HK-2 (cell line): ENCODE results near the gene ARL5A.
"Not testable (repeated sequence)": the region's sequence is repeated elsewhere in the genome, so short reads cannot be mapped to it uniquely, and the experiment has no call there.

Experiments
- DNase-seq: peaks from one replicate; pipeline ENCODE4 v3.0.0-alpha.2; 2018; ENCODE audit not compliant: unreplicated experiment

ARL5A gene

DNA sequence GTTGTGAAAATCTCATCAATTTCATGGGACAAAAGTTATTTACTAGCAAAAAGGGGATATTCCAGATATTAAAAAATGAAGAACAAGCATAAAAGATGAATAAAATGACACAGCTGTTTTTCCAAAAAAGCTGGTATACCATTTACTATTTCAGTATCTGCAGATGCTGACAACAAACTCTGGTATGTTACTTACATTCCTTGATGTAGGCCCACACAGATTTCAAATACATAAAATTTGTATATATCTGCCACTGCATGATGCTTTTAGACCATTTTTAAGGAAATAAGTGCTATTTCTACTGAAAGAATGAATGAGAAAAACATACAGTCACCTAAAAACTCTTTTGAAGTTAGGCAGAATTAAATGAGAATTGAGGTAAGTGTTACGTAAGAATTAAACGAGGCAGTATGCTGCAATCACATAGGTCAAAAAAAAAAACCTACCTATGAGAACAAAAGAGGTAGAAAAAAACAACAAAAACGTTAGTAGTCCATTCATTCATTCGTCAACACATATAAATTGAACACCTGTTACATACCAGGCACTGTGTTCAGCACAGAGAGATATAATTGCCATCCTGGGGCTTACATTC lies 32.5 kb downstream of the ARL5A start:
- DNase-seq = no peak

DNA sequence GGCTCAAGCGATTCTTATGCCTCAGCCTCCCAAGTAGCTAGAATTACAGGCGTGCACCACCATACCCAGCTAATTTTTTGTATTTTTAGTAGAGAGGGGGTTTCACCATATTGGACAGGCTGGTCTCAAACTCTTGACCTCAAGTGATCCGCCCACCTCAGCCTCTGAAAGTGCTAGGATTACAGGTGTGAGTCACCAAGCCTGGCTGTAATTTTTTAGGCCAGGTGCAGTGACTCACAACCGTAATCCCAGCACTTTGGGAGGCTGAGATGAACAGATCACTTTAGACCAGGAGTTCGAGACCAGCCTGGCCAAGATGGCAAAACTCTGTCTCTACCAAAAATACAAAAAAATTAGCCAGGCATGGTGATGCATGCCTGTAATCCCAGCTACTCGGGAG lies 33.8 kb downstream of the ARL5A start:
- not testable (repeated sequence) for DNase-seq

DNA sequence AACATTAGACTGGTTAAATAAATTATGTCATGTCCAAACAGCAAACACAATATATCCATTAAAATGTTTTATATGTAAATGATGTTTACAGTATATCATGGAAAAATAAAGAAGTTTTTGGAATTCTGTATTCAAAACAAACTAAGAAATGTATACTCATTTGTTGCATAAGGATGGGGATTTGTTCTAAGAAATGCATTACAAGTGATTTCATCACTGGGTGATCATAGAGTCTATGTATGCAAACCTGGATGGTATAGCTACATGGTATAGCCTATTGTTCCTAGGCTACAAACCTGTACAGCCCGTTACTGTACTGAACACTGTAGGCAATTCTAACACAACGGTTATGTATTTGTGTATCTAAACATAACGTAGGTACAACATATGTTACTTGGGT lies 35.1 kb downstream of the ARL5A start:
- no peak for DNase-seq

DNA sequence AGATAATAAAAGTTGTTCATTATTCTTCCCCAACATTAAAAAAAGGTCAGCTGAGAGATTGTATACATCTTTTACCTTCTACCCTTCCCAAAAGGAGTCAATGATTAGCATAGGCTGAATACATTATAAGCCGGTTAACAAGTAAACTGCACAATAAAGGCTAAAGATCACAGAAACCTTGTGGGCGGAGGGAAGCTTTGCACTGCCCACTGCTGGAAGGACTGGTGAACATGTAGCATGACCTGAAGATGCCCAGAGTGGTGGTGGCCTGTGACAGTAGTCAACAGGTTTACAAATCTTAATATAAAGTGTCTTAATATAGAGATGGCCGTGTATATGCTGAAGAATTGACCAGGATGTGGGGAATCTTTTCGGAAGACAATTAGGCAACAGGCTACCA lies 35.6 kb downstream of the ARL5A start:
- DNase-seq = no peak

DNA sequence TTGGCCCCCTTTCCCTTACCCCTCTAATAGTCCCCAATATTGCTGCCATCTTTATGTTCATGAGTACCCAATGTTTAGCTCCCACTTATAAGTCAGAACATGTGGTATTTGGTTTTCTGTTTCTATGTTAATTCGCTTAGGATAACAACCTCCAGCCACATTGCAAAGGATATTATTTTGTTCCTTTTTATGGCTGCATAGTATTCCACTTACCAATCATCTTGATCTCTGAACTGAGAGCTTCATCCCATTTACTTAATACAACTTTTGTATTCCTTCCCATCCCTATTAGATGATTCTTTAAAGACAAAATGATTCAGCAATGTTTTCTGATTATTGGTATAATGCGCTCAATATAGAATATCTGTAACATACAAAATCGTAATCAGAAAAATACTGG lies 36.7 kb downstream of the ARL5A start:
- DNase-seq = no peak

DNA sequence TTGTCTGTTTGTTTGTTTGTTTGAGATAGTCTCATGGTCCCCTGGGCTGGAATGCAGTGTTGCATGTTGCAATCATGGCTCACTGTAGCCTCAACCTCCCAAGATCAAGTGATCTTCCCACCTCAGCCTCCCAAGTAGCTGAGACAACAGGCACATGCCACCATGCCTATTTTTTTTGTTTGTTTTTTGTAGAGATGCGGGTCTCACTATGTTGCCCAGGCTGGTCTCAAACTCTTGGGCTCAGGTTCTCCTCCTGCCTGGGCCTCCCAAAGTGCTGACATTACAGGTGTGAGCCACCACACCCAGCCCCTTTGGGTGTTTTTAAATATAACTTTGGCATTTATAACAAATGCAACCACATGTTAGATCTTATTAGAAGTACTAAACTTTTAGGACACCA lies 37.5 kb downstream of the ARL5A start:
- no peak for DNase-seq

DNA sequence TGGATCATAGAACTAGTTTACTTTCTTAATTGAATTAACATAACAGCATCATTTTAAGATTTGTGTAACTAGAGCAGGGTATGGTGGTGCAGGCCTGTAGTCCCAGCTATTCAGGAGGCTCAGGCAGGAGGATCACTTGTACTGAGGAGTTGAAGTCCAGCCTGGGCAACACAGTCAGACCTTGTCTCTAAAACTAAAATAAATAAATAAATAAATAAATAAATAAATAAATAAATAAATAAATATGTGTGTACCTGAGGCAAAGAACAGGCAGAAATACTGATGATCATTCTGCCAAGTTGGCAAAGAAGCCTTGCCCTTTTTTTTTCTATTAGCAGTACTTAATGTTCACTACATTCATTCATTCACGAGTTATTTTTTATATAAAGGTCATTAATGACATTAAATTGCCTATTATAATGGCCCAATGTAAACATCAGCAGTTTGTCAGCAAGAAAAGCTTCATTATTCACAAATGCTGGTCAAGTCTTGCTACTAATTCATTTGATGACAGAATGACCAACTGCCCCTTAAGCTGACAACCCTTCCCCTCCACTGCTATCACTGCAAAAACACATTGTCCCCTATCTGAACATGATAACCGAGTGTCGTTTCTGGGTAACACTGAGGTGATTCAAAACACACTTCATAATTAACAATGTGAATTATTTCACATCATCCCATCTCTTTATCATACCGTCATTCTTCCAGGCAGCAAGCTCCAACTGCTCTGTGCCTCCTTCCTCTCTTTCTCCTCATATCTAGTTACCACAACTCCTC lies 39.0 kb downstream of the ARL5A start:
- no peak for DNase-seq

DNA sequence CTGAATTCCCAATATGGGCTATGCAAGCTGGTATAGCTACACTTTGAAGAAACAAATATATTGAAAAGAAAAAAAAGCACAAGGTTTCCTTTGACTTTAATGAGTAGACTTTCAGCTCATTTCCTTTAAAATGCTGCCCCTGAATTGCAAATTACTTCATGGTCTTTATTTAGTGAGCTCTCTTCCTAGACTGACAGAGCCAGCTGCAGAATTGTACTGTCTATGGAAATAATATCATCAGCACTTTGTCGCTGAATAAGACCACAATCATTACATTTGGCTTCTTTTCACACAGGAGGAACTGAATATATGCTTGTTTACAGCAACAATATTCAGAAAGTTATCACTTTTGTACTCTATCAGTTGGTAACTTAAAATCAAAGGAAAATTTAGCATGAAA lies 41.7 kb downstream of the ARL5A start:
- no peak for DNase-seq

DNA sequence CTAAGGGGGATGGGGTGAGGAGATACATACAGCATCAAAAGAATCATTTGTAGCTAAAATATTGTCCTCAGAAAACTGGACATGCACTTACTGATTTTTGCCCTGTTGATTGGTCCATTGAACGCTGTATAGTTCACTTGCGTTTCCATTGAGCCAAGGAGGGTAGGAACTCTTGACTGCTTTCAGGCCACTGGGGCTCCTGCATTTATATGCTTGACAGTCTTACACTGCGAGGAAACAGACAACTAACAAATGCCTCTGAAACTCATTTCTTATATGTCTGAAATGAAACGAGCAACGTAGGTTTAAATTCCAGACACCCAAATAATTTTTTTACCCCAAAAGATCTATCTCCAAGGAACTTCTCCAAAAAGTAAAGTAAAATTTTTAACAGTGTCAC lies 42.1 kb downstream of the ARL5A start:
- DNase-seq = no peak

DNA sequence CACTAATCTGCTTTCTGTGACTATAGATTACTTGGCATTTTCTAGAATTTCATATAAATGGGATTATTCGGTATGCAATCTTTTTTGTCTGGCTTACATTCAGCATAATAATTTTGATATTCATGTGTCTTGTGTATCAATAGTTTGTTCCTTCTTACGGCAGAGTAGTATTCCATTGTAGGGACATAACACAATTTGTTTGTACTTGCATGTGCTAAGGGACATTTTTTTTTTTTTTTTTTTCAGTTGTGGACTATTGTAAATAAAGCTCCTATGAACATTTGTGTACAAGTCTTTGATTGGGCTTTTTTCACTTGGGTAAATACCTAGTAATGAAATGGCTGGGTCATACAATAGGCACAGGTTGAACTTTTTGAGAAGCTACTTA lies 45.1 kb downstream of the ARL5A start:
- no peak for DNase-seq

DNA sequence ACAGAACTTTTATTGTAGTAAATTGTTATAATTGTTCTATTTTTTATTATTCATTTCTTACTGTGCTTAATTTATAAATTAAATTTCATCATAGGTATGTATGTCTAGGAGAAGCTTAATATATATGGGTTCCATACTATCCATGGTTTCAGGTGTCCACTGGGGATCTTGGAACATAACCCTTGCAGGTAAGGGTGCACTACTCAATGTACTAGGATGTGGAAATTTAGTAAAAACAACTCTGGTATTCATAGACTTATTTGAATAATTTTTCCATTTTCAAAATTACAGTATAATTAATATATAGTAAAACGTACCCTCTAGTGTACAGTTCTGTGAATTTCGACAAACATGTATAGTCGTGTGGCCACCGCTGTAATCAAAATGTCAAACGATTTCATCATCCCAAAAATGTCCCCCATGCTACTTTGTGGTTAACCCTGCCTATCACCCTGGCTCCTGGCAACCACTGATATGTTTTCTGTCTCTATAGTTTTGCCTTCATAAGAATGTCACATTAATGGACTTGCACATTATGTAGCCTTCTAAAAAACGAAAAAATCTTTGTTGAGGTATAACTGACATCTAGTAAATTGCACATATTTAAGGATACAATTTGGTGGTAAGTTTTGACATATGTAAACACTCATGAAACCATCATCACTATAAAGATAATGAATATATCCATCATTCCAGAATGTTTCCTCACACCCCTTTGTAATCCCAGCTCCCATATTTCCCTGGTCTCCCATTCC lies 45.7 kb downstream of the ARL5A start:
- no peak for DNase-seq

DNA sequence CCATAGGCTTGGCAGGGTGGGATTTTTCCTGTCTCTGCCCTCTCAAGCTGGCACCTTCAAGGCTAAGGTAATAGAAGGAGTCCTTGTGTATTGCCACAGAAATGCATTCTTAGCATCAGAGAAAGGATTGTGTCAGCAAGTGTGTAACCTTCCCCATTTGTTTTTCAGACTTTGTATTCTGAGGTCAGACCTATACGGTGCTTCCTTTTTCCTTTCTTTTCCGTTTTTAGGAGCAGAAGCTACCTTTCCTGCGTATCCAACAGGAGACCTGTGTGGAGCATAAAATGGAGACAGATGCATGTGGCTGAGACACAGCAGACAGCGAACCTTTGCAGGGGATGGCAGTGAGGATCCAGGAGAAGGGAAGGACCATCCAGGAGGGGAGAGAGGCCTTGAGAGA lies 46.6 kb downstream of the ARL5A start:
- no peak for DNase-seq

DNA sequence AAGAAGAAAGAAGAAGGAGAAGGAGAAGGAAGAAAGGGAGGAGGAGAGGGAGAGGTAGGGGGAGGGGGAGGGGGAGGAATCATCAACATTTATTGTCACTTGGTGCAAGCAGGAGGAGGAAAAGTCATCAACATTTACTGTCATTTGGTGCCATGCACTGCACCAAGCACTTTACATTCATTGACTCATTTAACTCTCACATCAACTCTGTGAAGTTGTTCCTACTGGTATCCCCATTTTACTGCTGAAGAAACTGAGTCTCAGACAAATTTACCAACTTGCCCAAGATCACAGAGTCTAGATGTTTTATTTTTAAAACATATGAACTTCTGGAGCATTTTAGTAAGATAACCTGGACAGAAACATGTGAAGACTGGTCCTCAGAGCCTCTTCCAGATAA lies 47.3 kb downstream of the ARL5A start:
- no peak for DNase-seq

DNA sequence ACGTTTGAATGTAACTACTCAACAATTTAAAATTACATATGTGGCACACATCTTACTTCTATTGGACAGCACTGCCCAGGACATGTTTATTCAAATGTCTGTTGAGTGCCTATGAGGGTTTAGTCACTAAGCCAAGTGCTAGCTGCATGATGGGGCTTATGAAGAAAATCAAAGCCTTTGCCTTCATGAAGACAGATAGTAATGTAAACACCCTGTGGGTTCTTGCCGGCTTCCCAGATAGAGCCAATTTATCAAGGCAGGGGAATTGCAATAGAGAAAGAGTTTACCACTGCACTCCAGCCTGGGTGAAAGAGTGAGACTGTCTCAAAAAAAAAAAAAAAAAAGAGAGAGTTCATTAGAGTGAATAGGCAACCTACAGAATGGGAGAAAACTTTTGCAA lies 50.3 kb downstream of the ARL5A start:
- no peak for DNase-seq

DNA sequence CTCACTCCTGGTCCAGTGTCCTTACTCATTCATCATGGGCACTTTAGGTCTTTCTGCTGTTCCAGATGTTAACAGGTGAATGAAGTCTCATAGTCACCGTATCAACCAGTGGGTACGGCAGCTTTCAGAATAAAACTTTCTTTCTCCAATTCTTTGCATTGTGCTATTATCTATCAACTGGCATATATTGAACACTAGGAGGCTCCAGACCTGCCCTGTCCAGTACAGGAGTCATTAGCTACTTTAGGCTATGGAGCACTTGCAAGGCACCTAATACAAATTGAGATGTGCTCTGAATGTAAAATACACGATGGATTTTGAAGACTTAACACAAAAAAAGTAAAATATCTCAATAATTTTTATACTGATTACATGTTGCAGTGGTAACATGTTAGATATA lies 50.7 kb downstream of the ARL5A start:
- DNase-seq = no peak

DNA sequence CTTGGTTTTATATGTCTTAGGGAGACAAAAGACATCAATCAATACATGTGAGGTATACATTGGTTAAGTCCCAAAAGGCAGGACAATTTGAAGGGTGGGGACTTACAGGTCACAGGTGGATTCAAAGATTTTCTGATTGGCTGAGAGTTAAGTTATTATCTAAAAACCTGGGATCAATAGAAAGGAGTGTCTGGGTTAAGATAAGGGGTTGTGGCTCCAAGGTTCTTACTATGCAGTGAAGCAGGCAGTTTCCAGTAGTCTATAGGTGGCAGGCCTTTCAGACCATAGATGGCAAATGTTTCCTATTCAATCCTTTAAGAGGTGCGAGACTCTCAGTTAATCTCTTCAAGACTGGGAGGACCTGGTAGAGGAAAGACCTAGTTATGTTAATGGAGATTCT lies 51.9 kb downstream of the ARL5A start:
- DNase-seq = no peak

DNA sequence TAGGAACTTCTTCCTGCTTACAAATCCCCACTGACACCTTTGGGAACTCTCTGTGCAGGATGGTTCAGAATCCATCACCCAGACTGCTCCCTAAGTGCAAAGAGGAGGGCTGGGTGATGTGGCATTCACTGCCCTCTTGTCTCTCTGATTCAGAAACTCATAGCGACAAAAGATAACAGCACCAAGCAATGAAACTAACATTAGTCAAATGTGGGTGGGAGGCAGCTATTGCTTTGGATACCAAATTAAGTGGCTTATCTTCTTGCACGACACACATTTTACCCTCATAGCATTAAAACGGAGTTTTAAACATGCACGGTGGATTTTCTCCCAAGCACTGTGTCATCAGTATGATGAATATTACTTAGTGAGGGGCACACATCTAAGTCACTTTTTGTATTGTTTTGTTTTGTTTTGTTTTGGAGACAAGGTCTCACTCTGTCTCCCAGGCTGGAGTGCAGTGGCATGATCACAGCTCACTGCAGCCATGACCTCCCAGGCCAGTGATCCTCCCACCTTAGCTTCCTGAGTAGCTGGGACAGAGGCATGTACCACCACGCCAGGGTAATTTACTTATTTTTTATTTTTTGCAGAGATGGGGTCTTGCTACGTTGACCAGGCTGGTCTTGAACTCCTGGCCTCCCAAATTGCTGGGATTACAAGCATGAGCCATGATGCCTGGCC lies 53.0 kb downstream of the ARL5A start:
- no peak for DNase-seq

DNA sequence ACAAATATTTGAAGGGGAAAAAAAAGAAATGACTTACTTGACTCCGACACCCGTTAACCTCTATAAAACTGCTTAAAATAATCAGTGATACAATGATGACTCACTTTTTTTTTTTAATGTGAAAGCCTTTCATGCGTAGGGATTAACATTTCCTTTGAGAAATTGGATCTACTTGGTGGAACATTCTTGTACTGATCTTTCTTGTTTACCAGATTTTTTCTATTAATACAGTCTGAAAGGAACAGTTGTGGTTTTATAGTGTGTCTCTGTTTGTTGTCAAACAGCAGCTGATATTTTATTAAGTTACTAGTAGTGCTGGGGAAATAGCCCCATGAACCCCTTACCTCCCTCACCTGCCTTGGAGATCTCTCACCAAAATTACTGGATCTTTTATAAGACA lies 53.7 kb downstream of the ARL5A start:
- DNase-seq = no peak

DNA sequence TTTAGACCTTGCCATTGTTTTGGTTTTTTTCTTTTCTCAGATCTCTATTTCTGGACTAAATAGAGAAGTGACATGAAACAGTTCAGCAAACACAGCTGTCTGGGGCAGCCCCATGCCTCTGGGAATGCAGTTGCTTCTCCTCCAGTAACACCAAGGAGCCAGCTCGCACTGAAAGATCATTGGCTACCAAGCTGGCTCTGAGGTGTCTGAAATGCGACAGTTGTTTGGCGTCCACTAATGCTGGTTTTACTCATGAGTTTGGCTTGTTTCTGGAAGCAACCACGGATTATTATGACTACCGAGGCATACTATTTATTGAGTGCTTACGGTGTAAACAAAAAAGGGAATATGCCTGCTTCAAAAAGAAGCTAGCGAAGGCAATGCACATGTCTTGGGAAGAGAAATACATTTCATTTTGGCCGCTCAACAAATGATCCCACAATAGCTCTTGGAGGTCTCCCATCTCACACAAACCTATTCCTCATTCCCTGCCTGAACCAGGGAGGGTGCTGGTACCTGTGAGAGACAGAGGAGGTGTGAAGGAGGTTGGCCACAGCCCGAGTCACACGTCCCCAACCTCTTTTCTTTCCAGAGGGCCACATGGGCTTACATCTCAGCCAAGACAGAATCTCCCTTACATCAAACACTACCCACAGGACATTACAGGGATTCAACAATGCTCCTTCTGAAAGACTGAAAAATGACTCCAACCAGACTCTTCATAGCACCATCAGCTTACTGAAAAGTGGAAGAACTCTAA lies 56.4 kb downstream of the ARL5A start:
- DNase-seq = no peak

DNA sequence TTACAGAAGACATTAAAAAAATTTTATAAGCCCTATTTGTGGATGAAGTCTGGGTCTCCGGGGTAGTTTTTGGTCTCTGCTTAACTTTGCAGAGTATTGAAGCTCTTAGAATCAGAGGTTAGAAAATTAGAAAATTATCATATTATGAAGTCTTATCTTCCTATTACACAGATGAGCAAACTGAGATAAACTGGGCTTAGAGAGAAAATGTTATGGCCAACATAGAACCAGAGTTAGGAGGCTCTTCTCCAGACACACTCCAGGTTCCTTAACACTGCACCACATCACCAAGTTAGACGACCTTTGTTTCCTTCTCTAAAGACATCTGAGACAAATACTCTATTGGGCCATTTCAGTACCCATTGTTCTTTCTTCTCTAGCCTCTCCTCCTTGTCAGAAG lies 57.2 kb downstream of the ARL5A start:
- no peak for DNase-seq

DNA sequence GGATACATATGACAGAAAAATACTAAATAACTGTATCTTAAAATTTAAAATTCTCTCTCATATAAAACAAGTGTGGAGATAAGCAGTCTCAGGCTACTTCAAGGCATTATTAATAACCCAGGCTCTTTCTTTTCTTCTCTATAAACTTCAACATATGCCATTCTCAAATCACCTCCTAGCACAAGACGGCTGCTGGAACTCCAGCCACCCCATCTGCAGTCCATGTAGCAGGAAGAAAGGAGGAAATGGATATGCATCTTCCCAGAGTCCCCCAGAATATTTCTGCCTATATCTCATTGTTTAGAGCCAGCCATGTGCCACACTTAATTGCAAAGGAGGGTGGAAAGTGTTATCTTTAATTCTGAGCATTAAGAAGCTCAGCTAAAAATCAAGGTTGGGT lies 58.6 kb downstream of the ARL5A start:
- DNase-seq = no peak

DNA sequence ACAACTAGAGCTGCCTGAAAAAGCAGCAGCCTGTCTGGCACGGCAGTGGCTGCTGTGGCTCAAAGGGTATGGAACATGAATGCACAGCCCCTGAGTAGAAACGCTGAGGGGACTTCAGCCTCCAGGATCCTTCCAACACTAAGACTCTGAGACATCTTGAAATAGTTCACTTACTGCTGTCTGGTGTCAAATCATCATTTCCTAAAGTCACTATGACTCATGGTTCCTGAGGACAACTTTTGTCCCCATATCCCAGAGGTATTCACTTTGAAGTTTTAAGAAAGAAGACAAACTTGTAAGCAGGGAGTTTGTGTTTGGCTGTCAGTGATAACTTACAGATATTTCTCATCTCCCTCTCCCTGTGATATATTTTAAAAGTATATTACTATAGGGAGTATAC lies 60.7 kb downstream of the ARL5A start:
- no peak for DNase-seq
